Smooth muscle cell of the brain vasculature (primary cell): ENCODE measurements around the gene GALNT11.

Source experiments
- DNase-seq: peaks from one replicate; pipeline ENCODE4 v3.0.0-alpha.2; 2012; ENCODE audit warnings: low read depth, low spot score

GALNT11 gene

GRCh38 chr7:152117356-152117755 is 91.9 kb downstream of the GALNT11 start:
- DNase-seq, result no peak

DNA sequence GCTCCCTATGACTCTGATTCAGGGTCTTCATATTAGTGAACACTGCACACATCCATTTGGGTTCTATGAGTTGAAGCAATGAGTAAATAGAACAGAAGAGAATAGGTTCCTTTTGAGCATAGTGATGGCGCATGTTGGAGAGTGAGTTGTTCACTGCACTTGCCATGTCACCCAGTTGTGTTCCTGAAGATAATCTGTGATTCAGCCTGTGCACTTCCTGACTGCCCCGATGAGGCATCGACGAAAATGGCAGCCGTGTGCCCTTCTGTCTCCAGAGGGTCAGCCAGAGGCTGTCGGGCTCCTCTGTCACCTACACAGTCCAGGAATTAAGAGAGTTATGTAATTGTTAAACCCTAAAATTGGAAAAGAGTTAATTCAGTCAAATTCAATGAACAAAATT is 94.7 kb downstream of the GALNT11 start:
- DNase-seq, result no peak

DNA sequence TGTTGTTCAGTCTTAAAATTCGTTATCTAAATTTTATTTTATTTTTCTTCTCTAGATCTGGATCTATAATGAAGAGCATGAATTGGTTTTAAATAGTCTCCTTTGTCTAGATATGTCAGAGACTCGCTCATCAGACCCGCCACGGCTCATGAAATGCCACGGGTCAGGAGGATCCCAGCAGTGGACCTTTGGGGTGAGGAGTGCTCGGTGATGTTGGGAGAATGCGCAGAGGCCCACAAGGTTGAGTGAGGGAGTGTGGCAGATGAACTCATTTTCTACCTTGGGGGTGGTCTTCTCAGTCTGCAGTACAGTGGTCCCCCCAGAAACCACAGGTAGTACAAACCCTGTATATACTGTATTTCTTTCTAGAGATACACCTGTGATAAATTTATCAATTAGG is 95.3 kb downstream of the GALNT11 start:
- DNase-seq, result no peak

DNA sequence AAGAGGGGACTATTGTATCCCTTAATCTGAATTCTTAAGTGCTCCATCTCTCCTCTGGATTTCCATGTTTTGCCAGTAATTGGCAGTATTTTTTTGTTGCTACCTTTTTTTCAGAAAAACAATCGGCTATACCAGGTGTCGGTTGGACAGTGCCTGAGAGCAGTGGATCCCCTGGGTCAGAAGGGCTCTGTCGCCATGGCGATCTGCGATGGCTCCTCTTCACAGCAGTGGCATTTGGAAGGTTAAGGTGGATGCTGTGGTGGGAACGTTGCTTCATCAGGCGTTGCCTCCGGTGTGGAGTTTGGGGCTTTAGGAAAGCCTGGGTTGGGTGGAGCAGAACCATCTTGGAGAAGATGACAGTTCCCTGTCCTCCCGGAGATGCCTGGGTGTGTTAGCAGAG is 96.0 kb downstream of the GALNT11 start:
- no peak for DNase-seq

GRCh38 chr7:152122540-152122939 is 97.1 kb downstream of the GALNT11 start:
- DNase-seq, result no peak

DNA sequence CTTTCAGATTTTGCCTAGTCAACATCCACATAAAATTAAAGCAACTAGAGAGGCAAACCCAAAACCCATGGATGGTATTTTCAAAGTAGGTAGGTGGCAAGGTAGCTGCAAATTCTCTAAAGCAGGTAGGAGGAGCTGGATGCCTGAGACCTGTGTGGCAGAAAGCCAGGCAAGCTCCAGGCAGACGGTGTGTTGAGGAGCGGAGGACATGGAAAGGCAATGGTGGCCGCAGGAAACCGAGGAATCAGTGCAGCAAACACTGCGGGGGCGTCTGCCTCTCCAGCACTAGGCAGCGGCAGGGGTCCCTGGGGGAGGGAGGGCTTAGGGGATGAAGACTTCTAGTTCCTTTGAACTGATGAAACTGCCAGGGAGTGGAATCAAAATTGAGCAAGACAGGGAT is 101.3 kb downstream of the GALNT11 start:
- DNase-seq, result no peak

DNA sequence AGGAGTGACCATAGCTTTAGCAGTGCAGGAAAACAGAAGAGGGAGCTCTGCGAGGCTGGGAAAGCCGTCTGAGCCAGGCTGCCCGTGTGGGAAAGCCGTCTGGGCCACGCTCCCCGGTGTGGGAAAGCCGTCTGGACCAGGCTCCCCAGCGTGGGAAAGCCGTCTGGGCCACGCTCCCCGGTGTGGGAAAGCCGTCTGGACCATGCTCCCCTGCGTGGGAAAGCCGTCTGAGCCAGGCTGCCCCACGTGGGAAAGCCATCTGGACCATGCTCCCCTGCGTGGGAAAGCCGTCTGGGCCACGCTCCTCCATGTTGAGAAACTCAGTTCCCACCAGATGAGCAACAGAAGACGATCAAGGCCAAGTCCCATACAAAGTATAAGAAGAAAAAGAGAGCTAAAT is 101.8 kb downstream of the GALNT11 start:
- DNase-seq, result no peak

DNA sequence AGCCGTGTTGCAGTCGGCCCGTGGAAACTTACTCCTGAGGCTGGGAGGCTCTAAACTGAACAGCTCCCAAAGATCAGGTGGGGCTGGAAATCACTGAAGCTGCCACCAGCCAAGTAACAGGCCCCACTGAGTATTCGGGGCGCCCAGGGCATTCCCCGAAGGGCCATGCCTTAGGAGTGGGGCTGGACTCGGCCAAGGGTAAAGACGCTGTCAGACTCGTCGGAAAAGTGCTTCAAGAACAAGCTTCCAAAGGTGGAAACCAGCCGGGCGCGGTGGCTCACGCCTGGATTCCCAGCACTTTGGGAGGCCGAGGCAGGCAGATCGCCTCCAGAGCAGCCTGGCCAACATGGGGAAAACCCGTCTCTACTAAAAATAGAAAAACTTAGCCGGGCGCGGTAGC is 102.8 kb downstream of the GALNT11 start:
- no peak for DNase-seq

- DNase-seq, result no peak
Observed at GRCh38 chr7:152128741-152129461, 103.4 kb downstream of the GALNT11 start.

DNA sequence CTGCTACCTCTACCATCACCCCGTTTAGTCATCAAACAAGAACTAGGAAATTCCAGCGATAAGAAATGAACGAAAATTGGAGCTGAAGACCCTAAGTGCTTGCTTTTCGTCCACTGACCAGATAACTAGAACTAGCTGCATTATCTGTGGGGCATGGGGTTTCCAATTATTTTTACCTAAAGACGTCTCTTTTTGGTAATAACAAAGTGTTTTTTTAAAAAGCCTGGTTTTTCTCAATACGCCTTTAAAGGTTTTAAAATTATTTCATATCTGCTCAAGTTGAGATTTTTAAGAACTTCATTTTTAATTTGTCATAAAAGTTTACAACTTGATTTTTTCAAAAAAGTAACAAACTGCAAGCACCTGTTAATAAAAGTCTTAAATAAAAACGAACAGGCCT is 104.2 kb downstream of the GALNT11 start:
- no peak for DNase-seq

DNA sequence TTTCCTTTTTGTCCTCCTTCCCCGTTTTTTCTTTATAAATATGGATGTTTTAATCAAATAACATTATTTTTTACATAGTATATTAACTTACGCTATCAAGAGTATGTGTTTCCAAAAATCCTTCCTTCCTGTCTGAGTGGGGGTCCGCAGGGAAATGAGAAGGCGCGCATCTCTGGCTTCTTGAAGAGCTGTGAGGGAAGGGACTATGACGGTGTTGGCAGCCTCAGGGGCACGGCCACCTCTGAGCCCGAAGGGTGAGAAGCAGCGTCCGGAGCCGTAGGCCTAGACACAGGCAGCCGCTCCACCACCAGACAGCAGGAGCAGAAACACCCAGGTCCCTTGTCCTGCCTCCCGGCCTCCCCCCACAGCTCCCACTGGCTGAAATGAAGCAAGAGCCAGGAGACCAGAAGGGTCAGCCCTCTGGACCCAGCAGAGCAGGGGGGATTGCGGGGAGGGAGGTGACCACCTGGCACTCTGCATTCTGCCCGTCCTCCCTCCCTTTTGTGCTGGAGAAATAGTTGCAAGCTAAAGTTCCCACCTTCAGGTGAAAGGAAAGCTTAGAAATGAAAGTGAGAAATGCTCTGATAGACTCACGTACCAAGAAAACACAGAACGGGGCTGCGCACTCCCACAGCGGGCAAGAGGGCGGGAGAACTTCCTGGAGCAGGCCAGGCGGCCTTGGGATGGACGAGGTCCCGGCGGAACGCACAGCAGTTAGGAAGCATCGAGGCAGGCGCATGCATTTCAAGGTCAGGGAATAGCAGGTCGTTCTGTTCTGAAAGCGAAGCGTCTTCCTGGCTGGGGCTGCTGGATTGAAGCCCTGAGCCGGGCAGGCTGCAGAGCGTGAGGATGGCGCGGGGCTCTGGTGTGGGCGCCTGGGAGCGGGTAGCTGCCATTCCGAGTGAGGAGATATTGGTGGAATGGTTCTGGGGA is 105.5 kb downstream of the GALNT11 start:
- DNase-seq, result no peak

DNA sequence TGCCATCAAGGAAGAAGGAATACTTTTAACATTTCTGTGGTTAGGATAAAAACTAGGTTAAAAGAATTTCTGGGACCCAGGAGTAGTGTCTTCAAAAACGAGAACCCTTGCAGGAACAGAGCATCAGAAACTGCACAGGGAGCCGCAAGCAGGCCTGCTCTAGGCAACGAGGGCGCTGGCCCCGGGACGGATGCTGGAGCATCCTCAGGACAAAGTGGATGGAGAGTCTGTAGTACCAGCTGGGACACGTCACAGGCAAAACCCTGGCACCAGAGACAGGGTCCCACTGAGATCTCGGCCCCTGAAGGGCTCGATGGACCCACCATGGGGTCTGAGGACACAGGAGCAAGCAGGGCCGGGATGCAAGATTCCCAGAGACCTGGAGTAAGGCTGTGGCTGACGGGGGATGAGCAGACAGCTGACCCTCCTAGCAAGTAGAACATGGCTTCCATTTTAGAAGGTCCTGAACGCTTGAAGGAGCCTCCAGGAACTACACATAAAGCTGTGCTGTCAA is 106.6 kb downstream of the GALNT11 start:
- DNase-seq, result no peak

- DNase-seq, result no peak
Observed at GRCh38 chr7:152132812-152133211, 107.3 kb downstream of the GALNT11 start.

- no peak for DNase-seq
Observed at GRCh38 chr7:152133804-152134203, 108.3 kb downstream of the GALNT11 start.

DNA sequence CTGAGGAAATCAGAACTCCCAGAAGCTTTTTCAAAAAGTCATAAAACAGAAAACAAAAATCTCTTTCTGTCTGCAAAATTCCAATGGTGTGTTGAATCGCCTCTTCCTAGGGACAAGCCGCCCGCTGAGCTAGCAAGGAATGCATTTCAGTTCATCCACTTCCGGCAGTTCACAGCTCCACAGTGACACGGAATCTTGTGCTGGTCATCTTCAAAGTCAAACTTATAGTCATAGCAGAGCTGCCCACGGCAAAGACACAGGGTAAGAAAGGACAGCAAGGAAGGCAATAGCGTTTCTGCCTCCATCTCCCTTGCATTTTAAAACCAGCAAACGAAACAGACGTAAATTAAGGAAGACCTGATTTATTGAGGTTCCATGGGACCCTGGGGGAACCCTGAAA is 111.2 kb downstream of the GALNT11 start:
- peak; percentile 39 for DNase-seq

DNA sequence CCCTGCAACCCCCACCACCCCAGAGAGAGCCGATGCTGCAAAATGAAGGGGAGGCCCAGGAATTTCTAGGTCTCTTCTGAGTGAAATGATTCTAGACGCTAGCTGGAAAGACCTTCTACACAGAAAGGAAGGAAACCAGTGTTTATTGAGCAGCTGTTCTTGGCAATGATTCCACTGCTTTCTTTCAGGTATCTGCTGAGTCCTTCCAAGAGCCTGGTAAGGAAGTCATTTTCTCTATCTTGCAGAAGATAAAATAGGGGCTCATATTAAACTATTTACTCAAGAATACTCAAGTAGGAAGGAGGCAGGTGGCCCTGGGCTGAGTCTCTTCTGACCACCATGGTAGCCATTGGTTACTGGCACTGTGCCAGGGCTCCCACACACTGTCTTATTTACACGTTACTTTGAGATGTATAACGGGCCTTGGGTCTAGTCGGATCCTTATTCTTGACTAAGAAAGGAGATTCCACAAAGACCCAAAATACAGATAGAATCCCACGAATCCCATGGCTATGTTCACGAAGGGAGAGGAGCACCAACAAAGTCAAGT is 112.1 kb downstream of the GALNT11 start:
- DNase-seq, result no peak

DNA sequence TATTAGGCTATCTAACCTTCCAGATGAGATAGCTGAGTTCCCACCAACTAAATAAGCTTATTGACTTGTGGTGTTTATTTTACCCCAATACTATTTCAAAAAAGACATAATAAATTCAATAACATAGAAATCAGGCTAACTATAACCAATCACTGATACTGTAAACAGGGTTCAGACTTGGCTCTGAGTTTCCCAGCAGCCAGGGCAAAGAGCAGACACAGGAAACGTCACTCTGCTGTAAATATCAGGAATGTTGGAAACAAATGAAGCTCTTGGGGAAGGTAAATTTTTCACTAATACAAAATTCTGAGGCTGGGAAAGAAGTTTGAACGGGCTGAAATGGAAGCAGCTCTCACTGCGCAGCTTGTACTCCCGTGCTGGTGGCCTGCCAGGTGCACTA is 114.6 kb downstream of the GALNT11 start:
- DNase-seq, result no peak

DNA sequence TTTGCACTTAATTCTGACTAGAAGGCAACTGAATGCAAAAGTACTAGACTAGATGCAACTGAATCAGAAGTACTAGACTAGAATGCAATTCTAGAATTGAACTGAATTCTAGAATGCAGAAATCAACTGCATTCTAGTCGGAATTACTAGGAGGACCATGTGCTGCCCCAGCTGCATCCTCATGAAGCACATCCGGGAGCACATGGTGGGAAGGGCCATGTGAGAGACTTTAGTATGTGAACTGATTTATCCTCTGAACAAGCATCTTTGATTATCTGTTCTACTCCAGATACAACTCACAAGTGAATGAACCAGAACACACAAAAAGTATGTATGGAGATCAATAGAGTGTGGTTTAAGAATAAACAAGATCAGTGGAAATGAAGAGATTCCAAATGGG is 115.1 kb downstream of the GALNT11 start:
- DNase-seq, result no peak

DNA sequence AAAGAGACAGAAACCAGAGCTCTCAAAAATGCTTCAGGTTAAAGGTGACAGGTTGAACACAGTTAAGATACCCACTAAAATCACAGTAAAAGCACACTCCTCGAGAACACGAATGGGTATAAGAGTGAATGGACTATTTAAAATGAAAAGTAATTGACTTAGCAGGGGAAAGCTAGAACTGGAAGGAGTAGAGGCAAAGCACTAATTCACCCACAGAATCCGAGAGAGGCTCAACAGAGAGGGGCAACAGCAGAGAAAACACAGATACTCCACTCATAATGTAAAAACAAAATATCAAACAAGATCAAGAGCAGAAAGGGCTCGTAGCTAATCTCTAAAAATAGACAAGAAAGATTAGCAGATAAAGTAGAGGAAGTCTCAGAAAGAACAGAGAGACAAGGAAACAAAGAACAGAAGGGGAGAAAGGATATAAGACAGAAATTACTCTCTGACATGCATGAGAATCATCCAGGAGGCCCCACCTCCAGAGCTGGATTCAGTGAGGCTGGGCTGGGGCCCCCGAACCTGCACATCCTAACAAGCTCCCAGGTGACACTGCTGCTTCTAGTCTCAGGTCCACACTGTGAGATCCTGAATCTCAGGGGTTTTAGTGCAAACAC is 117.6 kb downstream of the GALNT11 start:
- DNase-seq, result no peak

GRCh38 chr7:152144557-152145245 is 119.2 kb downstream of the GALNT11 start:
- no peak for DNase-seq

DNA sequence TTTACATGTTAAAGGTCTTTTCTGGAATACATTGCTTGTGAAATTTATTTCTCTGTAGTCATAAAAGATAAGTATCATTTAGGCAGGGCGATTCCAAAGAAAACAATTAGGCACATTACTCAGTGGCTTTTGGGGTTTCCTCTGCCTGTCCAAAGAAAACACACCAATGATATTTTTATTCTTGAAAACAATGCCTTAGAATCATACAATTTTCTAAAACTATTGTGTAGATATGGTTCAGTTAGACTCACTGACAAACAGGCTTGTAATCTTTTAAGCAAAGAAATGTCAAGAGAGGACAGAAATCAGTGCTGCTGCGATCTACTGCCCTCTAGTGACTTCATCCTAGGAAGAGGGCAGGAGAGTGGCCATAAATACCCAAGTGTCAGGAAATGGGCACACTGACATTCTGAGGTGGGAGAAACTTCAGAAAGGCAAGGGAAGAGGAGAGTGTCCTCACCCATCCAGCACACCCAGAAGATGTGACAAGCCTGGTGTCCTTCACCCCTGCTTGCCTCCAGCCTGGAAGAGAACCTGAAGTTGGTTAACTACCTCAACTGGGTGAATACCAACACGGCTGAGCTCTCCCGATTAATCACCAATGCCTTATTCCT is 120.5 kb downstream of the GALNT11 start:
- DNase-seq, result no peak
